HUES6 (cell line): ENCODE data around the gene FLOT1.

Experiments
- H3K27ac ChIP-seq: 2 replicates; pipeline ENCODE4 v1.7.0; 2013; ENCODE audit warnings: low read depth, mild to moderate bottlenecking, low read length, inconsistent platforms
- H3K27me3 ChIP-seq: 2 replicates; pipeline ENCODE4 v1.6.1; 2013; ENCODE audit warnings: low read length; ENCODE audit not compliant: control insufficient read depth, insufficient read depth
- H3K36me3 ChIP-seq: 2 replicates; pipeline ENCODE4 v1.6.1; 2013; ENCODE audit warnings: low read length; ENCODE audit not compliant: control insufficient read depth, insufficient read depth
- H3K4me1 ChIP-seq: 2 replicates; pipeline ENCODE4 v1.6.1; 2013; ENCODE audit warnings: low read length; ENCODE audit not compliant: control insufficient read depth, insufficient read depth
- H3K4me3 ChIP-seq: 2 replicates; pipeline ENCODE4 v1.5.1; 2013; ENCODE audit warnings: low read depth, low read length
- H3K9ac ChIP-seq: one replicate; pipeline ENCODE4 v1.6.1; 2013; ENCODE audit warnings: mild to moderate bottlenecking, low read length
- H3K9me3 ChIP-seq: 2 replicates; pipeline ENCODE4 v1.6.1; 2013; ENCODE audit warnings: low read depth, low read length; ENCODE audit not compliant: control insufficient read depth, insufficient read depth

The FLOT1 gene

DNA sequence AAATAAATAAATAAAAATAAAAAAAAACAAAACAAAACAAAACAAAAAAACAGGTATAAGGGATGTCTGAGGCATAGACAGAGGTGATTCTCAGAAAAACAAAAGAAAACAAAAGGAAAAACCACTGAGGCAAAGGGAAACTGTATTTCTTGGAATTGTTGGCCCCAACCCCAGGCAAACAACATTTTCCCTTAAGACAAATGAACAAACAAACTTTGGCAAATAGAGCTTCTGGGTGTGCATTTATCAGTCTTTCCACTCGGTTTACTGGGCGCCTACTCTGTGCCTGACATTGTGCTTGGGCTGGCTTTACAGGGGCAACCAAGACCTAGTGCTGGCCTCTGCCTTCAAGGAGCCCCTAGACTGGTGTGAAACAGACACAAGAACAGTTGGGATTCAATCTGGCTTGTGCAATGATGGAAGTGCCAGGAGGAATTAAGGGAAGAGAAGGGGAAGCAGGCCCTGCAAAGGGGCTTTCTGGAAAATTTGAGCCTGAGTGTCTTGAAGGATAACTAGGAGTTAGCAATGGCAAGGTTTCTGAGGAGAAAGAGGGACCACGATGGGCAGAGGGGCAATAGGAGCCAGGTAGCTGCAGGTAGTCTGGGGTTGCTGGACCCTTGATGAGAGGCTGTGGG is 35.6 kb upstream of the FLOT1 start:
- H3K9ac ChIP-seq, result no peak overlapping the region
- H3K27ac ChIP-seq, result no peak overlapping the region
- H3K27me3 ChIP-seq, result no peaks in the 10 kb centered on the region
- H3K4me3 ChIP-seq, result no peak overlapping the region
- H3K36me3 ChIP-seq, result no peaks in the 10 kb centered on the region
- H3K9me3 ChIP-seq, result peaks cover 17% of the 10 kb centered on the region; the same call in 1 of the 2 replicates
- peaks cover 13% of the 10 kb centered on the region for H3K4me1 ChIP-seq

DNA sequence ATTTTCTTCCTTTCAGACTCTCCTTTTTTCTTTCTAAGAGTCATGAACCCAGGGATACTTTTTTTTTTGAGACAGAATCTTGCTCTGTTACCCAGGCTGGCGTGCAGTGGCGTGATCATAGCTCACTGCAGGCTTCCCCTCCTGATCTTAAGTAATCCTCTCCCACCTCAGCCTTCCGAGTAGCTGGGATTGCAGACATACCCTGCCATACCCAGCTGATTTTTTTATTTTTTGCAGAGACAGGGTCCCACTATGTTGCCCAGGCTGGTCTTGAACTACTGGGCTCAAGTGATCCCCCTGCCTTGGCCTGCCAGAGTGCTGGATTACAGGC is 34.6 kb upstream of the FLOT1 start:
- Histone ChIP-seq H3K4me1 (peaks cover 12% of the 10 kb centered on the region), H3K9me3 (peaks cover 17% of the 10 kb centered on the region; the same call in 1 of the 2 replicates), H3K9ac (no peak overlapping the region), H3K27me3 (no peaks in the 10 kb centered on the region), H3K36me3 (no peaks in the 10 kb centered on the region), H3K27ac (no peak overlapping the region), H3K4me3 (no peak overlapping the region)

- Histone ChIP-seq H3K27ac (no peak overlapping the region), H3K4me1 (peaks cover 6% of the 10 kb centered on the region), H3K9ac (no peak overlapping the region), H3K4me3 (no peak overlapping the region), H3K27me3 (no peaks in the 10 kb centered on the region), H3K9me3 (peaks cover 17% of the 10 kb centered on the region; the same call in 1 of the 2 replicates), H3K36me3 (no peaks in the 10 kb centered on the region)
Measured at GRCh38 chr6:30776390-30777154, 34.1 kb upstream of the FLOT1 start.

DNA sequence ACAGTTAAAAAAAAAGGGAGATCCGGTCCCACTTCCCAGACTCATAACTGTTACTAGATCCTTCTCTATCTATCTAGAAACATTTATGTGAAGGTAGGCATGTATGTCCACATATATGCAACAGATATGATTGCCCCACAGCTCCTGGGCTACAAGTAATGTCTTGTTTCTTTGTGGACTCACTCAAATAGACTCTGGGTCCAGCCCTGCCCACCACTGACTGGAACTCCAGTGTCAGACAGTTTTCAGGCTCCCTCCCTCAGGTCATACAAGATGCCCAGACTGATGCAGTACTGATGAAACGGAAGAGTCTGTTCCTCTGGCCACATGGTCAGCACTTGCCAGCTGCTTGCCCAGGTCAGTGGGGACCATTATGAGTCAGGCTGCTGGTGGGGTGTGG is 32.6 kb upstream of the FLOT1 start:
- Histone ChIP-seq H3K9ac (no peak overlapping the region), H3K4me1 (peaks cover 11% of the 10 kb centered on the region), H3K36me3 (no peaks in the 10 kb centered on the region), H3K4me3 (no peak overlapping the region), H3K27me3 (no peaks in the 10 kb centered on the region), H3K27ac (no peak overlapping the region), H3K9me3 (peaks cover 4% of the 10 kb centered on the region; the same call in 1 of the 2 replicates)

GRCh38 chr6:30774701-30775100 is 32.2 kb upstream of the FLOT1 start:
- H3K4me1 ChIP-seq, result peaks cover 15% of the 10 kb centered on the region
- H3K9me3 ChIP-seq, result peaks cover under 1% of the 10 kb centered on the region; the same call in 1 of the 2 replicates
- H3K36me3 ChIP-seq, result no peaks in the 10 kb centered on the region
- H3K27ac ChIP-seq, result no peak overlapping the region
- H3K4me3 ChIP-seq, result no peak overlapping the region
- H3K27me3 ChIP-seq, result no peaks in the 10 kb centered on the region
- H3K9ac ChIP-seq, result no peak overlapping the region

- Histone ChIP-seq H3K27ac (peak overlapping the region; percentile 82; the same call in 1 of the 2 replicates), H3K4me1 (peaks cover 43% of the 10 kb centered on the region), H3K27me3 (no peaks in the 10 kb centered on the region), H3K36me3 (no peaks in the 10 kb centered on the region), H3K4me3 (no peak overlapping the region), H3K9ac (no peak overlapping the region), H3K9me3 (no peaks in the 10 kb centered on the region)
Measured at GRCh38 chr6:30770592-30770991, 28.1 kb upstream of the FLOT1 start.

GRCh38 chr6:30769853-30770524 is 27.5 kb upstream of the FLOT1 start:
- H3K36me3 ChIP-seq, result no peaks in the 10 kb centered on the region
- peak overlapping the region; percentile 73 for H3K9ac ChIP-seq
- no peak overlapping the region; the same call in 1 of the 2 replicates for H3K4me3 ChIP-seq
- no peaks in the 10 kb centered on the region for H3K9me3 ChIP-seq
- H3K27ac ChIP-seq, result peak overlapping the region; percentile 82; the same call in 1 of the 2 replicates
- H3K27me3 ChIP-seq, result no peaks in the 10 kb centered on the region
- peaks cover 43% of the 10 kb centered on the region for H3K4me1 ChIP-seq

DNA sequence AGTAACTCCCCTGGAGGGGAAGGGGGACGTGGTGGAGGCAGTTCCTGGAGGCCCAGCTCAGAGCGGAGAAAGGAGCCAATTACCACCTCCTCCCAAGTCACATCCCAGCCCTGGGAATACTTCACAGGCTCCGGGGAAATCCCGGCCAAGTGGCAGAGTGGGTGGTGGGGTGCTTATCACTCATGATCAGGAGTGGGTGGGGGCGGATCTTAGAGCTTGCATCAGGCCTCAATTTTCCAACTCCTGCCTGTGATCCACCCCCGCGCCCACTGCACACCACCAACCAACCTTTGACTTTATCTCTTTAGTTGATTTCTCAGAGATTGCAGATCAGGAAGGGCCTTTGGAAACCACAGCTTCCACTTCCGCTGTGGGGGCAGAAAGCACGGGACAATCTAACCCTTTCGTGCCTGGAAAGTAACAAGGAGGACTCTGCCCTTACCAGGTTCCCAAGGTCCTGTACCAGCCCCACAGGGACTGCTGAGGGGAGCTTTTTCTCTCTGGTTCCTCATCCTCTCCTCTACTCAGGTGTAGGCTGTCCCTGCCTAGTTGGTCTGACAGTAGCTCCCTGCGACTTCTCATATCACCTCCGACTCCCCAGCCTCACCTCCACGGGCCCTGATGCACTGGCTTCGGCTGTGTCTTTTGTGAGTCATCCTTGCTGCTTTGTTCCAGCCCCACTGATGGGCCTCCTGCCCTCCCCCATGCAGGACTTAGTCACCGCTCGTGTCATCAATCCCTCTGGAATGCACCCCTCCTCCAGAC is 26.8 kb upstream of the FLOT1 start:
- no peaks in the 10 kb centered on the region for H3K36me3 ChIP-seq
- peak overlapping the region; percentile 82; the same call in 1 of the 2 replicates for H3K27ac ChIP-seq
- H3K4me3 ChIP-seq, result peak overlapping the region; percentile 24; the same call in 1 of the 2 replicates
- no peaks in the 10 kb centered on the region for H3K9me3 ChIP-seq
- peak overlapping the region; percentile 94 for H3K9ac ChIP-seq
- H3K27me3 ChIP-seq, result no peaks in the 10 kb centered on the region
- peaks cover 45% of the 10 kb centered on the region for H3K4me1 ChIP-seq

DNA sequence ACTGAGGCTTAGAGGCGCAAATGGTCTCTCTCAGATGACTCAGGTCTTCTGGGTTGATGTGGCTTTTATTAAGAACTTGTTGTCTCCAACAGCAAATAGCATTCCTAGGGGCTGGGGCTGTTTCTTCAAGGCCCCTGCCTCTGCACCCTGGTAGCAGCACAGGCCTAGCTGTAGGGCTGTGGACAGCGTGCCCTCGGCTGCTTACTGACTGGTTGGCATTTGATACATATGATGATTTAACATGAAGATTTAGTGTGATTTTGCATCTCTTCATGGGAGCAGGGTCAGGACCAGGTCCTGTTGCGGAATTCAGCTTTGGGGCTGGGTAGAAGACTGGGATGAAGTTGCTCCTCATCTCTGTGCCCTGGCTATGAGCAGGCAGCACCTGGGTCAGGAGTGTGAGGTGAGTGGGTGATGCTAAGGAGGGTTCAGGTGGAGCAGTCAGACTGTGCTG is 26.2 kb upstream of the FLOT1 start:
- Histone ChIP-seq H3K4me1 (peaks cover 51% of the 10 kb centered on the region), H3K27me3 (no peaks in the 10 kb centered on the region), H3K4me3 (no peak overlapping the region; the same call in 1 of the 2 replicates), H3K9me3 (no peaks in the 10 kb centered on the region), H3K36me3 (no peaks in the 10 kb centered on the region), H3K9ac (peak overlapping the region; percentile 94), H3K27ac (peak overlapping the region; percentile 82; the same call in 1 of the 2 replicates)

- peaks cover 57% of the 10 kb centered on the region for H3K4me1 ChIP-seq
- H3K36me3 ChIP-seq, result no peaks in the 10 kb centered on the region
- no peaks in the 10 kb centered on the region for H3K9me3 ChIP-seq
- H3K27me3 ChIP-seq, result no peaks in the 10 kb centered on the region
- no peak overlapping the region for H3K4me3 ChIP-seq
- no peak overlapping the region; the same call in 1 of the 2 replicates for H3K27ac ChIP-seq
- no peak overlapping the region for H3K9ac ChIP-seq
Measured at GRCh38 chr6:30767944-30768301, 25.4 kb upstream of the FLOT1 start.
